Measurements from ENCODE around the gene DYSF.
"Not testable (repeated sequence)": the region's sequence is repeated elsewhere in the genome, so short reads cannot be mapped to it uniquely, and the experiment has no call there.

Gene DYSF

DNA sequence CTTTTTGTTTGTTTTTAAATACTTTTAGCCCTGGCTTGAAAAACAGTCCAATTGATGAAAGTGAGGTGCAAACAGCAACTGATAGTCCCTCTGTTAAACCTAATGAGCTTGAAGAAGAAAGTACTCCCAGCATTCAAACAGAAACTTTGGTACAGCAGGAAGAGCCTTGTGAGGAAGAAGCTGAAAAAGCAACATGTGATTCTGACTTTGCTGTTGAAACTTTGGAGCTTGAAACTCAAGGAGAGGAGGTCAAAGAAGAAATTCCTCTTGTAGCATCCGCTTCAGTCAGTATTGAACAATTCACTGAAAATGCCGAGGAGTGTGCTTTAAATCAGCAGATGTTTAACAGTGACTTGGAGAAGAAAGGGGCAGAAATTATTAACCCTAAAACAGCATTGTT, 30.6 kb upstream of the DYSF start:
- TF ChIP-seq, protein P1, sequence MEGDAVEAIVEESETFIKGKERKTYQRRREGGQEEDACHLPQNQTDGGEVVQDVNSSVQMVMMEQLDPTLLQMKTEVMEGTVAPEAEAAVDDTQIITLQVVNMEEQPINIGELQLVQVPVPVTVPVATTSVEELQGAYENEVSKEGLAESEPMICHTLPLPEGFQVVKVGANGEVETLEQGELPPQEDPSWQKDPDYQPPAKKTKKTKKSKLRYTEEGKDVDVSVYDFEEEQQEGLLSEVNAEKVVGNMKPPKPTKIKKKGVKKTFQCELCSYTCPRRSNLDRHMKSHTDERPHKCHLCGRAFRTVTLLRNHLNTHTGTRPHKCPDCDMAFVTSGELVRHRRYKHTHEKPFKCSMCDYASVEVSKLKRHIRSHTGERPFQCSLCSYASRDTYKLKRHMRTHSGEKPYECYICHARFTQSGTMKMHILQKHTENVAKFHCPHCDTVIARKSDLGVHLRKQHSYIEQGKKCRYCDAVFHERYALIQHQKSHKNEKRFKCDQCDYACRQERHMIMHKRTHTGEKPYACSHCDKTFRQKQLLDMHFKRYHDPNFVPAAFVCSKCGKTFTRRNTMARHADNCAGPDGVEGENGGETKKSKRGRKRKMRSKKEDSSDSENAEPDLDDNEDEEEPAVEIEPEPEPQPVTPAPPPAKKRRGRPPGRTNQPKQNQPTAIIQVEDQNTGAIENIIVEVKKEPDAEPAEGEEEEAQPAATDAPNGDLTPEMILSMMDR (conservative IDR thresholded peaks at IDR 0.05), result no peak
- TF ChIP-seq ZFX (IDR thresholded peaks at IDR 0.05), result no peak
- H3K27ac ChIP-seq, result no peak overlapping the region

DNA sequence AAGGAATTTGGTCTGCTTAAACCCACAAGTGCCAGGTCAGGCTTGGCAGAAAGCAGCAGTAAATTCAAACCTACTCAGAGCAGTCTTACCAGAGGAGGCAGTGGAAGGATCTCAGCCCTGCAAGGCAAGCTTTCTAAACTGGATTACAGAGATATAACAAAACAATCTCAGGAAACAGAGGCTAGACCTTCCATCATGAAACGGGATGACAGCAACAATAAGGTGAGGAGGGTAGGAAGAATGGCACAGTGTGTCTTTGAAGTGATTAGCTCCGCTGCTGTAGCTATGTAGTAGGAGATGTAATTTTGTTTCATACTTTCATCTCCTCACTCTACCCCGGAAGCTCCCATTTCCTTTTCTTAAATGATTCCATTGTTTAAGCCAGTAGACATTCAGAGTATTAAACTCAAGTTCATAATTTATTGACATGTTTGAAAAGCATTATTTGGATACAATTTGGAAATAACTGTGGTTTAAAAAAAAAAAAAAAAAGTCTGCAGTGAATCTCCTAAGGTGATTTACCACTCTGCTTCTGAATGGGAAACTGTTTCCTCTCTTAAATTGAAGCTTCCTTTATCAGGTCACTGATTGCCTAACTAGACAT, 29.4 kb upstream of the DYSF start:
- TF ChIP-seq ZFX (IDR thresholded peaks at IDR 0.05), result no peak
- TF ChIP-seq, protein P1 (conservative IDR thresholded peaks at IDR 0.05), result no peak
- no peak overlapping the region for H3K27ac ChIP-seq

DNA sequence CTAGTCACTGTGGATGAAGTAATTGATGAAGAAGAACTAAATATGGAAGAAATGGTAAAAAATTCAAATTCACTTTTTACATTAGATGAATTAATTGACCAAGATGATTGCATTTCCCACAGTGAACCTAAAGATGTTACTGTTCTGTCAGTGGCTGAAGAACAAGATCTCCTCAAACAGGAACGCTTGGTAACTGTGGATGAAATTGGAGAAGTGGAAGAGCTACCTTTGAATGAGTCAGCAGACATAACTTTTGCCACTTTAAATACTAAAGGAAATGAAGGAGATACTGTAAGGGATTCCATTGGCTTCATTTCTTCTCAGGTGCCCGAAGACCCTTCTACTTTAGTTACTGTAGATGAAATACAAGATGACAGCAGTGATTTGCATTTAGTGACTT, 26.6 kb upstream of the DYSF start:
- no peak for TF ChIP-seq ZFX (IDR thresholded peaks at IDR 0.05)
- TF ChIP-seq, protein P1 (conservative IDR thresholded peaks at IDR 0.05), result no peak
- H3K27ac ChIP-seq, result no peak overlapping the region

DNA sequence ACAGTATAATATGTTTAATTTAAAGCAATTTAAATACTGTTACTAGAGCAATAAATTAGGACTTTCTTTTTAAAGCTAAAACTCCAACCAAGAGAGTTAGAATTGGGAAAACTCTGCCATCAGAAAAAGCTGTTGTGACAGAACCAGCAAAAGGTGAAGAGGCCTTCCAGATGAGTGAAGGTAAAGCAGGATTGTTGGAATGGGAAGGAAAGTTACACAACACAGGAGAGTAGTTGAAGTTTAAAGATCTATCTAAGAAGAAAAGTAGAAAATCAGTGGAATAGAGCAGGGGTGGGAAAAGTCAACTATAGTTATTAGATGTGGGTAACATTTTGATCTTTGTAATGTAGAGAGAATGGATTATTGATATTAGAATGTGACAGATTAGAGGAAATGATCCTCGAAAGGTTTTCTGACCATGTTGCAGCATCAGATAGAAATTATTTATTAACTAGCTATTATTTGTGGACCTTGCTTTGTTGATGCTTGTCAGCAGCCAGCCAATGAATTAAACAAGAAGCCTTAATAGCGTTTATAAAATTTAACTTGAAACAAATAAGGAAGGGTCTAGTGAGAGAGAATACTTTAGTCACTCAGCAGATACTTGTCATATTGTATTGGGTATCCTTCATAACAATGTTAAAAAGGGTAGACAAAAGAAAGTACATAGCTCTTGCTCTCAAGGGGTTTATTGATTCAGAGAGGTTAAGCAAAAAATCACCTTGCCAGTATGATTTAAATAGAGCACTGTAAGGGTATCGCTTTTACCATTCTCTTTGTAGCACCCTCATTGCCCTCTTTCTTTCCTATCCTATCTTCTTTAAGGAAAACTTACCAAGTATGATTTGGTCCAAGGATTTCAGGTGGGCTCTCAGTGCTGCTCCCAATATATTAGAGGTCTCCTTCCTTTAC, 24.6 kb upstream of the DYSF start:
- TF ChIP-seq ZFX (IDR thresholded peaks at IDR 0.05), result no peak
- TF ChIP-seq, protein P1 (conservative IDR thresholded peaks at IDR 0.05), result no peak
- H3K27ac ChIP-seq, result no peak overlapping the region

DNA sequence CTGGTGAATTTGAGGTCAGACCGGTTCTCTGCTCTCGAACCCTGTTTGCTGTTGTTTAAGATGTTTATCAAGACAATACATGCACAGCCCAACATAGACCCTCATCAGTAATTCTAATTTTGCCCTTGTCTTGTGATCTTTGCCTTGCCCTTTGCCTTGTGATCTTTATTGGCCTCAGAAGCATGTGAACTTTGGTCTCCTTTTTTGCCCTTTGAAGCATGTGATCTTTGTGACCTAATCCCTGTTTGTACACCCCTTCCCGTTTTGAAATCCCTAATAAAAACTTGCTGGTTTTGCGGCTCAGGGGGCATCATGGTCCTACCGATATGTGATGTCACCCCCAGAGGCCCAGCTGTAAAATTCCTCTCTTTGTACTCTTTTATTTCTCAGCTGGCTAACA, 8.2 kb upstream of the DYSF start:
- H3K27ac ChIP-seq, result not testable (repeated sequence)

DNA sequence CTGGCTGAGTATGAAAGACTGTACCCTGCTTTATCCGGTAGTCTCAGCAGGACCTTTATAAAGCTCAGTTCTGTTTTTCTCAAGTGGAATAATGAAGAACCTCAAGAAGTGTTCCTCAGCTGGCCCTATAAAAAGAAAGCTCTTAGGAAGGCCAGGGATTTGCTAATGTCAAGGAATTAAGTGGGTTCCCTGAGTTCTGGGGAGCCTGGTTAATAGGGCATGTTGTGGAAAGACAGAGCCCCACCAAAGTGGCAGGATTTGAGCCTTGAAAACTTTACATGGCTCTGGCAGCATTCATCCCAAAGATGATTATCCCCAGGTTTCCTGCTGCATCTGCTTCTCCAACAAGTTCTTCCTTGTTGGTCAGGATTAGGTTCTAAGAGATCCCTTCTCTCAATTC, 6.9 kb upstream of the DYSF start:
- H3K27ac ChIP-seq, result no peak overlapping the region
- TF ChIP-seq, protein P1 (conservative IDR thresholded peaks at IDR 0.05), result no peak

DNA sequence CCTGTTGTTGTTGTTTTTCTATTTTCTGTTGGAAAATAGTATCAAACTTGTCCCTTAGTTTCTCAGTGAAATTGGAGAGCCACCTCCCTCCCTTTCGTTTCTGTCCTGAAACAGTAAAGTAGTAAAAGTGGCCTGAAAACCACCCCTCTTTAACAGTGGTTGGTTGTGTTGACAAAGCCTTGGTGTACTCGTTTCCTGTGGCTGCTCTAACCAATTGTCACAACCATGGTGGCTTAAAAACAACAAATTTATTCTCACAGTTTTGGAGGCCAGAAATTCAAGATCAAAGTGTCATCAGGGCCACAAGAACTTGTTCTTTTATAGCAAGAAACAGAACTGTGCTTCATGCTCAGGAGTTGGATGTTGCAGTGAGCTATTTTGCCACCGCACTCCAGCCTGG, 4.0 kb upstream of the DYSF start:
- TF ChIP-seq, protein P1 (conservative IDR thresholded peaks at IDR 0.05), result no peak
- TF ChIP-seq ZFX (IDR thresholded peaks at IDR 0.05), result no peak
- H3K27ac ChIP-seq, result no peak overlapping the region

All from C4-2B (cell line).